ENCODE data around the gene TBRG4.
A peak's percentile ranks its signal among the peaks of the same experiment; 100 is the strongest.

- TF ChIP-seq EZH2 (IDR thresholded peaks at IDR 0.05; ENCODE audit: borderline replicate concordance, low read depth, low read length, severe bottlenecking) (no peak), CTCF (IDR thresholded peaks at IDR 0.05; ENCODE audit: borderline replicate concordance, extremely low read depth, low read length, poor library complexity, severe bottlenecking) (peak; percentile 19)
These were observed 38.3 kb downstream of the TBRG4 start for GRCh38 chr7:45073031-45073785.
